ENCODE results near the gene PRSS21.

GRCh38 chr16:2856686-2857450 is 39.8 kb downstream of the PRSS21 start:
- TF ChIP-seq EZH2phosphoT487 (IDR thresholded peaks at IDR 0.05; ENCODE audit: insufficient read depth, low read depth) (no peak), EZH2 (IDR thresholded peaks at IDR 0.05; ENCODE audit: insufficient read depth, poor library complexity, severe bottlenecking) (no peak)
